NCI-H526 treated with DMSO at 0.1 percent for 48 hours (cell line): ENCODE results near the gene TECTB.

Source experiments
- DNase-seq: peaks from one replicate; lab custom pipeline; 2025; lab: John Stamatoyannopoulos, UW

The TECTB gene

GRCh38 chr10:112347709-112348671, 64.8 kb downstream of the TECTB start:
- DNase-seq: no peak

GRCh38 chr10:112348759-112349158, 65.6 kb downstream of the TECTB start:
- no peak for DNase-seq

- DNase-seq: no peak
Observed at GRCh38 chr10:112349521-112350085, 66.4 kb downstream of the TECTB start.

GRCh38 chr10:112351146-112351545, 67.9 kb downstream of the TECTB start:
- DNase-seq: no peak

- no peak for DNase-seq
Observed at GRCh38 chr10:112352044-112352443, 68.8 kb downstream of the TECTB start.

GRCh38 chr10:112353046-112353445, 69.8 kb downstream of the TECTB start:
- no peak for DNase-seq
